DND-41 (cell line): ENCODE data around the gene CCDC93.

Experiments
- ATAC-seq: fragments of 200-7000 bp; cut with Tn5 transposase; 3 replicates; pipeline ENCODE4 v1.9.1; 2021; ENCODE audit warnings: low read depth; ENCODE audit not compliant: insufficient read depth
- DNase-seq: peaks from one replicate; pipeline ENCODE4 v3.0.0-alpha.2; 2020
- H2AFZ ChIP-seq: 2 replicates; pipeline ENCODE4 v1.6.0; 2012; ENCODE audit warnings: low read depth, low read length
- H3K27ac ChIP-seq: 2 replicates; pipeline ENCODE4 v1.5.1; 2012; ENCODE audit warnings: low read length, inconsistent platforms
- H3K27me3 ChIP-seq: fragments of 200-600 bp; sonication (generic); 2 replicates; pipeline ENCODE4 v1.6.0; 2012; ENCODE audit warnings: low read length, mild to moderate bottlenecking, inconsistent platforms; ENCODE audit not compliant: insufficient read depth, poor library complexity
- H3K36me3 ChIP-seq: 2 replicates; pipeline ENCODE4 v1.5.1; 2012; ENCODE audit warnings: low read length, inconsistent platforms; ENCODE audit not compliant: insufficient read depth
- H3K4me1 ChIP-seq: 2 replicates; pipeline ENCODE4 v1.5.1; 2012; ENCODE audit warnings: mild to moderate bottlenecking, low read length; ENCODE audit not compliant: insufficient read depth
- H3K4me2 ChIP-seq: 2 replicates; pipeline ENCODE4 v1.6.0; 2012; ENCODE audit warnings: mild to moderate bottlenecking, moderate library complexity, low read length, inconsistent platforms; ENCODE audit not compliant: insufficient read depth
- H3K4me3 ChIP-seq, 2 experiments: fragments of 200-600 bp in 1 of 2; shearing (Covaris generic) in 1 of 2; 2 replicates each; pipeline ENCODE4 v1.5.1; 2012 to 2016; ENCODE audit warnings: inconsistent platforms in 2 of 2, low read length in 2 of 2, mild to moderate bottlenecking in 2 of 2, low read depth in 1 of 2, moderate library complexity in 1 of 2
- H3K79me2 ChIP-seq: 2 replicates; pipeline ENCODE4 v1.6.0; 2012; ENCODE audit warnings: low read length, inconsistent platforms; ENCODE audit not compliant: insufficient read depth
- H3K9ac ChIP-seq: 2 replicates; pipeline ENCODE4 v1.6.0; 2012; ENCODE audit warnings: low read depth, mild to moderate bottlenecking, inconsistent platforms, low read length, moderate library complexity
- H3K9me3 ChIP-seq: 2 replicates; pipeline ENCODE4 v1.5.1; 2012; ENCODE audit warnings: low read length, moderate library complexity, mild to moderate bottlenecking, inconsistent platforms; ENCODE audit not compliant: insufficient read depth, severe bottlenecking
- H4K20me1 ChIP-seq: 2 replicates; pipeline ENCODE4 v1.6.0; 2012; ENCODE audit warnings: low read length; ENCODE audit not compliant: insufficient read depth
- EZH2 ChIP-seq: IDR thresholded peaks from 3 replicates; pipeline ENCODE4 v1.6.1; 2012; ENCODE audit warnings: borderline replicate concordance, low read depth, mild to moderate bottlenecking, moderate library complexity, low read length, inconsistent platforms; ENCODE audit not compliant: severe bottlenecking
- TF ChIP-seq, protein P1 (sequence below): IDR thresholded peaks from 2 replicates; pipeline ENCODE4 v1.5.1; 2012; ENCODE audit warnings: borderline replicate concordance, low read length, moderate library complexity, mild to moderate bottlenecking; ENCODE audit not compliant: poor library complexity, severe bottlenecking; ENCODE audit errors: extremely low read depth

The CCDC93 gene

GRCh38 chr2:117980783-117981676 is 32.8 kb downstream of the CCDC93 start:
- H2AFZ ChIP-seq = no peak overlapping the region
- H3K27ac ChIP-seq = no peak overlapping the region
- H3K4me3 ChIP-seq = no peak overlapping the region
- no peaks in the 10 kb centered on the region for H3K9me3 ChIP-seq
- TF ChIP-seq, protein P1, sequence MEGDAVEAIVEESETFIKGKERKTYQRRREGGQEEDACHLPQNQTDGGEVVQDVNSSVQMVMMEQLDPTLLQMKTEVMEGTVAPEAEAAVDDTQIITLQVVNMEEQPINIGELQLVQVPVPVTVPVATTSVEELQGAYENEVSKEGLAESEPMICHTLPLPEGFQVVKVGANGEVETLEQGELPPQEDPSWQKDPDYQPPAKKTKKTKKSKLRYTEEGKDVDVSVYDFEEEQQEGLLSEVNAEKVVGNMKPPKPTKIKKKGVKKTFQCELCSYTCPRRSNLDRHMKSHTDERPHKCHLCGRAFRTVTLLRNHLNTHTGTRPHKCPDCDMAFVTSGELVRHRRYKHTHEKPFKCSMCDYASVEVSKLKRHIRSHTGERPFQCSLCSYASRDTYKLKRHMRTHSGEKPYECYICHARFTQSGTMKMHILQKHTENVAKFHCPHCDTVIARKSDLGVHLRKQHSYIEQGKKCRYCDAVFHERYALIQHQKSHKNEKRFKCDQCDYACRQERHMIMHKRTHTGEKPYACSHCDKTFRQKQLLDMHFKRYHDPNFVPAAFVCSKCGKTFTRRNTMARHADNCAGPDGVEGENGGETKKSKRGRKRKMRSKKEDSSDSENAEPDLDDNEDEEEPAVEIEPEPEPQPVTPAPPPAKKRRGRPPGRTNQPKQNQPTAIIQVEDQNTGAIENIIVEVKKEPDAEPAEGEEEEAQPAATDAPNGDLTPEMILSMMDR = no peak
- TF ChIP-seq EZH2 = no peak
- no peaks in the 10 kb centered on the region for H3K4me1 ChIP-seq
- peaks cover 84% of the 10 kb centered on the region for H3K36me3 ChIP-seq
- DNase-seq = no peak
- no peak overlapping the region for H3K9ac ChIP-seq
- H4K20me1 ChIP-seq = peaks cover 5% of the 10 kb centered on the region; the same call in 1 of the 2 replicates
- no peak overlapping the region for H3K4me2 ChIP-seq
- no peaks in the 10 kb centered on the region for H3K79me2 ChIP-seq
- no peaks in the 10 kb centered on the region for H3K27me3 ChIP-seq
- no peak for ATAC-seq

- DNase-seq = no peak
- H4K20me1 ChIP-seq = peaks cover 5% of the 10 kb centered on the region; the same call in 1 of the 2 replicates
- H3K4me3 ChIP-seq = no peak overlapping the region
- TF ChIP-seq, protein P1 = no peak
- TF ChIP-seq EZH2 = no peak
- no peak overlapping the region for H2AFZ ChIP-seq
- H3K27me3 ChIP-seq = no peaks in the 10 kb centered on the region
- no peak for ATAC-seq
- H3K79me2 ChIP-seq = no peaks in the 10 kb centered on the region
- peaks cover 86% of the 10 kb centered on the region for H3K36me3 ChIP-seq
- no peak overlapping the region for H3K9ac ChIP-seq
- no peak overlapping the region for H3K4me2 ChIP-seq
- H3K9me3 ChIP-seq = no peaks in the 10 kb centered on the region
- no peak overlapping the region for H3K27ac ChIP-seq
- no peaks in the 10 kb centered on the region for H3K4me1 ChIP-seq
These were observed 33.8 kb downstream of the CCDC93 start for GRCh38 chr2:117979911-117980701.

DNA sequence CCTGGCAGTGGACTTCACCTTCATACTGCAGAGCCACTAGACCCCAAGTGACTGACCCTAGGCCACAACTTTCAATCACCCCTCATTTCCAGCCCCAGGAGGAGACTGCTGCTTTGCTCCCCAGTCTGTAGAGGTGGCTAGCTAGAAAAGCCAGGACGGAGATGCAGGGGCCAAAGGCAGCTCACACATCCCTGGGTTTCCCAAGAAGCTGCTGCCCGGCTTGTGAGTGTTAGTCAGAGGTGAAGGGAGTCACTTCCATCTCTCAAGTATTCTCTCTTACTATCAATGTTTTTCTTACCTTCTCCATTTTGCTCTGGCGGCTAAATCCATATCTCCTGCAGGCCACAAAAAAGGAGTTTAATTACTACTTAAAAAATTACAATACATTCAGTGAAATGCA is 36.2 kb downstream of the CCDC93 start:
- Histone ChIP-seq H4K20me1 (peaks cover 3% of the 10 kb centered on the region; the same call in 1 of the 2 replicates), H3K27me3 (no peaks in the 10 kb centered on the region), H2AFZ (no peak overlapping the region), H3K79me2 (no peaks in the 10 kb centered on the region), H3K4me1 (no peaks in the 10 kb centered on the region), H3K4me2 (no peak overlapping the region), H3K4me3 (no peak overlapping the region), H3K9me3 (no peaks in the 10 kb centered on the region), H3K9ac (no peak overlapping the region), H3K36me3 (peaks cover 87% of the 10 kb centered on the region), H3K27ac (no peak overlapping the region)
- TF ChIP-seq EZH2 = no peak
- TF ChIP-seq, protein P1 = no peak
- ATAC-seq (no peak), DNase-seq (no peak)
